NCI-H1436 treated with DMSO at 0.1 percent for 48 hours (cell line): ENCODE results near the gene CLIC1.

Source experiments
- DNase-seq: peaks from one replicate; lab custom pipeline; 2025; lab: John Stamatoyannopoulos, UW

CLIC1 gene

DNA sequence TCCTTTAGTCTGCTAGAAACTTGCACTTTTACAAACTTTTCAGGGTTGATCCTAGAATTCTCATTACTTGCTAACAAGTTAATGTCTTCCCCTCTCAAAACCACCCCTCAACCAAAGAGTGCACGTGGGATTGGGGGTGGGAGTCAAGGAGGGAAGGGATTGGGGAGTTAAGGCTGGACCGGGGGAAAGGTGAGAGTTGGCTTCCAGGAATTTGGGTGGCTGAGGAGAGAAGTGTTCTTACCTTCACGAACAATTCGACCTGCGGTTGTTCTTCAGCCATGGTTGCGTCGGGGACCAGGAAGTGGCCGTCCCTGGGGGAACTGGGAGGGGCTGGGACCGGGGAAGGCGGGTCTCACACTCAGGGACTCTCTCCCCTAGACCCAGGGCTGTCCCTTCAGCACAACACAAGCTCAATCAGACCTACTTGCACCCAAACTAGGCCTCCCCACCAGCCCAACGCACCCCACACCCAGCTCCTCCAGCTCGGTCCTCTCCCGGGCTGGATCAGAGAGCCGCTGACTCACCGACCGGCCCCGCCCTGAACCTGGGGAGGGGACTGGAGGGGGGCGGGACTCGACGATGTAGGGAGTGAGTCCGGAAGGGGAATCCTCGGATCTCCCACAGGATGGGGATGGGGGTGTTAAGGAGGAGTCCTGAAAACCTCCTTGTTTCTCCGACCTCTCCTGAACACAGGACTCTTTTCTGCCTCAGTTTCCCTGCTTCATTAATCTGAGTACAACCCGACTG, at the start of gene CLIC1:
Gene CLIC1 (minus strand): TSS at position 510 of the 747 bp plus-strand sequence. CDS start 230 bp downstream, at position 280.
- DNase-seq, result peak; percentile 63

DNA sequence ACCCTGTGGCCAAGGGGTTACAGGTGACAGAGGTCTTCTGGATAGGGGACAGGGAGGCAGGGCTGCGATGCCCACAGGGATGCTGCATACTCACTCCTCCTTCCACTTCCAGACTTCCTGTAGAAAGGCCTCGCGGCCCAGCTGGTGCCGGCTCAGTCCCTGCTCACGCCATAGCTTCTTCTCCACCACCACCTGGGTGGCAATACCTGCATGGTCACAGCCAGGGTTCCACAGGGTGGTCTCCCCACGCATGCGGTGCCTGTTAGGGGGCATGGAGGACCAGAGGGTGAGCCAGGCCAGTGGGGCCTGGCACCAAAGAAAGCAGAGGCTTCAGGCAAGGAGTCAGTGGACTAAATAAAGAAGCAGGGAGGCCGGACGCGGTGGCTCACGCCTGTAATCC, 49.1 kb upstream of the CLIC1 start:
- no peak for DNase-seq

DNA sequence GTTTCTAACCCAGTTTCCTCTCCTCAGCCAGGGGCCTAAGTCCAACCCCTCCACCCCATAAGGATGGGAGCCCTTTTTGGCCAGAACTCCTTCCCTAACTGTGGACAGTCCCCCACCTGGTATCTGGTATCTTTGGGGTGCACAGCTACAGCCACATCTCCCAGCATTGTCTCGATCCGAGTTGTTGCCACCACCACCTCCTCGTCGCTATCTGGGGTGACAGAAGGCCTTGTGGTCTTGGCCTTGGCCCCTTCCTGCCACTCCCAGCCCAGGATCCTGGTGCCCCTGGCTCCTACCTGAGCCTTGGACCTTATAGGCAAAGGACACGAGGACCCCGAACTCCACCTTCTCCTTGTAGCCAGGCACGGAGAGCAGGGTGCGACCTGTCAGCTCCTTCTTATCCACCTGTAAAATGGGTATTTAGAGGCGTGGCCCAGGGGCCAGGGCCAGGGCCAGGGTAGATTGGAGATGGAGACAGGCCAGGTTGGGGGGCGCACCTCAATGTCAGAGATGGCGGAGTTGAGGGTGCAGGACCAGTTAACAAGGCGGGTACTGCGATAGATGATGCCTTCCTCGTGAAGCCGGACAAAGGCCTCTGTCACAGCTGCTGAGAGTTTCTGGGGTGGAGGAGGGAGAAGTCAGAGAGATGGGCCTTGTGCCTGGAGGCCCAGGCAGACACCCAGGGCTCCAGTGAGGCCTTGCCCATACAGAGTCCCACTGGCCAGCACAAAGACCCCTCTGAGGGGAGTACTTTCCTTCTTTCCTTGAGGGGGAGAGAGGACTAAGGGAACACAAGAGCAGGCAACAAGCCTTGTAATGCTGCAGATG, 48.0 kb upstream of the CLIC1 start:
- DNase-seq, result no peak

DNA sequence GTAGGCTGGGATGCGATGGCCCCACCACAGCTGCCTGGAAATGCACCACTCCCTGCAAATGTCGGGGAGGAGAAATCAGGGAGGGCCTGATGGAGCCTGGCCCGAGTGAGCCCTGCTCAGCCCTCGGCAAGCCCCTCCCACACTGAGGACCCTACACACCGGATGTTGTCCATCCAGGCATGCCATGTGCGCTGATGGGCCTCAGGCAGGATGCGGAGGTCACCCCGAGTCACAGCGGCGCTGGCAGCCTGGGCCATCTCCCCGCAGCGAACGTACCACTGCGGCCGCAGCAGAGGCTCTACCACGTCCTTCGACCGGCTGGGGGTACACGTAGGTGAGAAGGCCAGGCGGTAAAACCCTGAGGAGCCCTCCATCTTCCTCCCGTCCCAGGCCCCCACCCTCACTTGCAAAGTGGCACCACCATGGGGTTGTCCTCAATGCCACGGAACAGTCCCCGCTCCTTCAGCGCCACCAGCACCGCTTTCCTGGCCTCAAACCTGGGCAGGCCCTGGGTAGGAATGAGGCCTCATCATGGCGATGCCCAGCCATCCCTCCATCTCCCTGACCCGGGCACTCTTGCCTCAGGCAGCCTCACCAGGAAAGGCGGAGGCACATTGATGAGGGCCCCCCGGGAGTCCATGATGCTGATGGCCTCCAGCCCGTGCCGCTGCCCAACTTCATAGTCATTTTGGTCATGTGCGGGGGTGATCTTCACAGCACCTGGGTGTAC, 46.0 kb upstream of the CLIC1 start:
- DNase-seq, result no peak

DNA sequence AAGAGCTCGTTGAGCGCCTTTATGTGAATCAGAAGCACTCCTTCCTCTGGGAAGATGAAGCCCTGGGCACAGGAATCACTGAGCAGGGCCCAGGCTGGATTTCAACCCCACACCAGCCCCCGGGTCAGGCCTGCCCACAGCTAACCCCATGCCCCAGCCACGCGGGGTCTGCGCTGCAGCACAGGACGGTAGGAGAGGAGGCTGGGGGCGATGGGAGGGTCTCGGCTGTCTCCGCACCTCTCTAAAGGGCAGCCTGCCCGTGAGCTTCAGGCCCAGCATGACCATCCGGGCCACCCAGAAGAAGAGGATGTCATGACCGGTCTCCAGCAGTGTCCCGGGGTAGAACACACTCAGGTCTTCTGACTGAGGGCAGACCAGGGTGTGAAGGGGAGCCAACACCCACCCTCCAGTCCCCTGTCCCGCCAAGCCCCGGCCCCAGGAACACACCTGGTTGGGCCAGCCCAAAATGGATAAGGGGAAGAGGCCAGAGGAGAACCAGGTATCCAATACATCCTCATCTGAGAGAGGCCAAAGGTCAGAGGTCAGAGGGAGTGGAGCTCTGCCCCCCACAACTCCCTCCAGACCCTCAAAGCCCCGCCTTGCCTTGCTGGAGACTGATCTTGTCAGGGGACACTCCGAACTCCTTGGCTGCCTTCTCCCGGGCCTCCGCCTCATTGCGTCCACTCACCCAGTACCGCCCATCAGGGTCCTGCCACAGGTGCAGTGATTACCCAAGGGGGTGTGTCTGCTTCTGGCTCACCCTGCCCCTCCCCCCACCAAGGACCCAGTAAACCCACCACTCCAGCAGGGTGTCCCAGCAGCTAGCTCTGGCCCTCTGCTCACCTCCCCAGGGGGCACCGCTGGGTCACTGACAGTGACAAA, 45.2 kb upstream of the CLIC1 start:
- DNase-seq, result no peak

DNA sequence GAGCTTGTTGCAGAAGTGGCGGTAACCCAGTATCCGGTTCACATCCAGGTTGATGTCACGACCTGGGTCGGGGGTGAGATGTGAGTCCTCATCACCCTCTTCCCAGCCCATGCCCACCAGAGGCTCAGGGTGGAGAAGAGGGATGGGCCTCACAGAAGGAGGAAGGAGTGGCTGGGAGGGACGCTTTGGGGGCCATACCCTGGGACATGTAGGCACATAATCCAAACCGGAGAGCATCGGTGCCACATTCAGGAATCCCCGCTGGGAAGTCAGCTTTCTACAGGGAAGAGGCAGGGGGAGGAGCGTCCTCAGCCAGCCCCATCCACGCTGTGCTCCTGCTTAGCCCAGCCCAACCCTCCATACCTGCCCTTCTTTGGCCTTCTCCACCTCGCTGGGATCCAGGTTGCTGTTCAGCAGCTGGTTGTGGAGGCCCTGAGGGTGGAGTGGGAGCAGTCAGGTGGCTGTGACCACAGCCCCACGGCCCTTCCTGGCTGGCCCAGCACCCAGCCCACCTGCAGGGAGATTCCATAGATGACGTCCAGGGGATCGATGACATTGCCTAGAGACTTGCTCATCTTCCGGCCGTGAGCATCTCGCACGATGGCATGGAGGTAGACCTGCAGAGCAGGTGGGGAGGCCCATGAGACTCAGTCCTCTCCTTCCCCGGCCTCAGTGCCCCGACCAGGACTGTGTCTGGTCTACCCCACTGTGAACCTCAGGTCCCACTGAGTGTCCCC, 44.3 kb upstream of the CLIC1 start:
- DNase-seq, result no peak

DNA sequence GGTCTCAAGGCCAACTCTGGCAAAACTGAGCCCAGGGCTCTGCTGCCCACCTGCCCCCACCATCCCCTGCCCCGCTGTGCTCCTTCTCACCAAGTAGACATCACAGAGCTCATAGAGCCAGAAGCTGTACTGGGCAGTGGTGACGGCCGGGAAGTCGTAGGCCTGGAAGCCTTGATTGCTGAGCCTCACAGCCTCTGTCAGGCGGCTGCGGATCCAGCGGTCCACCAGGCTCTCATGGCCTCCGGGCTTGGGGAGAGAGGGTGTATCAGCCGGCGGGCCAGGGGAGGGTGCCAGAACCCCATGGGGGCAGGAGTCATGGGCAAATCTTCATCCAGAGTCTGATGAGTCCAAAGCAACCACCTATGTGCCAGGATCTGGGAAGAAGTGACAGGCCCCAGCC, 43.6 kb upstream of the CLIC1 start:
- no peak for DNase-seq

DNA sequence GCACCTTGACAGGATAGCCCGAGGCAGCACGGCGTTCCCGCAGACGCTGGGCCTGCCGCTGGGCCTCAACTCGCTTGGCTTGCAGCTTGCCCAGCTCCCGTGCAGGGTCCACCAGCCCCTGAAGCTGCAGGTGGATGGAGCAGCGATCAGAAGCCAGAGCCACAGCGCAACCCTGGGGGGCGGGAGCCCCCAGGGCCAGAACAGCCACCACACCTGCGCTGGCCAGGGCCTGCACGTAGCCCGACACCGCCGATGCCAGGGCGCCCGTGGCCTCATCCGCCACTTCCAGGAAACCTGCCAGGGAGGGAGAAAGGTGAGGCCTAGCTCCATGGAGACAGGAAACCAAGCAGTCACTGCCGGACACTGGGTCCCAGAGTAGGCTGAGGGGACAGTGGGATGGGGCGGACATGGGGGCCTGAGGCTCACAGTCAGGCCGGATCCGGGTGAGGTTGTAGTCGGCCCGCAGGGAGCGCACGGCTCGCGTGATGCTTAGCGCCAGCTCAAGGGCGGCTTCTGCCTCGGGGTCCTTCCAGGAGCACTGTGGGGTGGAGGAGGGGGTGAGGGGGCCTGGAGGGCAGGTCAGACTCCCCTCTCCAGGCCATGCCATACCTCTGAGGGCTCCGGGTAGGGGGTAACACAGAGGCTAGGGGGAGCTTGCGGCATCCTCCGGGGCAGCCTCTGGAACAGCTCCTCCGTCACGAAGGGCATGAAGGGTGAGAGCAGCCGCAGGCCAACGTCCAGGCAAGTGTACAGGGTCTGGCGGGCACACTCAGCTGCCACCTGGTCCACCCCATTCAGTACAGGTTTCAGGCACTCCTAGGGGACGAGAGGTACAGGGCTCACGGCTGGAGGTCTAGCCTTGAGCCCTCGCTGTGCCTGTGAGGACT, 42.9 kb upstream of the CLIC1 start:
- no peak for DNase-seq

DNA sequence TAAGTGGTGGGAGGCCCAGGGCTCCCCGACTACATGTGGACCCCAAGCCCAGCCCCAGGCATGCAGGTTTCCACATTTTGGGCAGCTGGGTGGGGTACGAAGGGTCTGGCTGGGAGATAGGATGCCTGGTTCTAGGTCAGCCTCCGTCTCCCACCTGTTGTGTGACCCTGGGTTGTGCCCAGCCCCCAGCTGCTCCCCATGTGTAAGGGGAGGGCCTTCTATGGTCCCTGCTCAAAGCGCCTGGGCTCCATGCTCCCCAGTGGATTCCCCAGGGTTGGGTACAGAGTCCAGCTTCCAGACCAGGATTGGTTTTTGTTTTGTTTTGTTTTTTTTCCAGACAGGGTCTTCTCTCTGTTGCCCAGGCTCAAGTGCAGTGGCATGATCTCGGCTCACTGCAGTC, 41.9 kb upstream of the CLIC1 start:
- DNase-seq, result no peak

DNA sequence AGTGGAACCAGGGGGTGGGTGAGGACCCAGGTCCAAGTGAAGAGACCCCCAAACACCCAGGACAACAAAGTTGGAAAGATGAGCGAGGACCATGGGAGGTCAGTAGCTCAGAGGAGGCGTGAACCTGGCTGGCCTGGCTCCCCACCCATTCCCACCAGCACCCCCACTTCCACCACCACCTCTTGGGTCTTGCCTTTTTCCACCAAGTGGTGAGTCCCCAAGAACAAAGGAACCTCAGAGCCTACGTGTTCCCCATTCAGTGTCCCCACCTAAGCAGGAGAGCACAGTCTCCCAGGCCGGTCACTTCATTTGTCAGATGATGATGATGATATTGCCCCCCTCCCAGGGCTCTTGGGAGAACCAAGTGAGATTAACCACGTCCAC, 41.3 kb upstream of the CLIC1 start:
- DNase-seq, result no peak

DNA sequence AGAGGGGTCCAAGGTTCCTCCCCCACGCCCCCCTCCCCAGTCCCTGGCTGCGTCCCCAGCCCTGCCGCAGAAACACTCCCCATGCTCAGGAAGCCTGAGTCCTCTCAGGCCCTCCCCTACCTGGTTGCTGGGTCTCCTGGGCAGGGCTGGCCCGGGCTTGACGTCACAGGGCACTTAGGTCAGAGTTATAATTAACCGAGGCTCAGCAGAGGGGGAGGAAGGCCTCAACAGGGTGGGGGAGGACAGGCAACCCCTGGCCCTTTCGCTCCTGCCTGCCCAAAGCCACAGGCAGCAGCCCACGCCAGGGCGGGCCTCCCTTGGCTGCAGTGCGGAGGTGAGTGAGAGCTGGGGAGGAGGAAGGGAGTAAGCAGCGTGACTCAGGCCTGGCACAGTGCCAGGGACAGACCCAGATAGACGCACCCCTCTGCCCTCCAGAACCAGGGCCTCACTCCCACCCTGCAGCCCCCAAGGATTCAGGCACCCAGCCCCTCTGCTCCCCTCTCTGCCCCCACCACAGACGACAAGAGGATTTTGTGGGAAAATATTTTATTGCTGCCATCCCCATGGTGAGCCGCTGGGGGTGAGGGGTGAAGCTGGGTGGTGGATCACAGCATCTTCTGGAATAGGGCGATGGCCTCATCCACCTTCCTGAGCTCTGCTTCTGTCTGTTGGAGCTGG, 40.8 kb upstream of the CLIC1 start, which contains the start of gene VWA7:
Gene VWA7 (minus strand): TSS at position 340 of the 678 bp plus-strand sequence. CDS start 549 bp downstream, outside the sequence.
- DNase-seq, result peak; percentile 19

DNA sequence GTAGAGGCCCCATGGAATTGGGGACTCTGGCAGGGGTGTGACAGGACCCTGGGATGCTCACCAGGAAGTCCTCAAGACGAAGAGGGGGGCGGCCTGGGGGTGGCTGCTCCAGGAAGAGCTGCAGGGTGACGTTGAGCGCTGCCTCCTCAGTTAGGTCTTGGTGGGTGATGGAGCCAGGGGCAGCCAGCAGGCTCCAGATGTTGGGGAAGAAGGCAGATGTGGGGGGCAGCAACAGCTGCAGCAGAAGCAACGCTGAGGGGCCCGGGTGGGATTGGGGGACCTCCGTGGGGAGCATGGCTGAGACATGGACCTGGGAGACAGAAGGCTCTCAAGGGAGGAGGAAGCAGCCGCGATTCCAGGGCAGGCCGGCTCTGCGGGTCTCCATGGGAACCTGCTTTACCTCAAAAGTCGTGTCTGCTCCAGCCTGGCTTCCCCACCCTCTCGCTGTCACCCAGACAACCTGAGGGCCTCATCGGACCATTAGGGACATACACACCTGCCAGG, 40.2 kb upstream of the CLIC1 start:
- no peak for DNase-seq

DNA sequence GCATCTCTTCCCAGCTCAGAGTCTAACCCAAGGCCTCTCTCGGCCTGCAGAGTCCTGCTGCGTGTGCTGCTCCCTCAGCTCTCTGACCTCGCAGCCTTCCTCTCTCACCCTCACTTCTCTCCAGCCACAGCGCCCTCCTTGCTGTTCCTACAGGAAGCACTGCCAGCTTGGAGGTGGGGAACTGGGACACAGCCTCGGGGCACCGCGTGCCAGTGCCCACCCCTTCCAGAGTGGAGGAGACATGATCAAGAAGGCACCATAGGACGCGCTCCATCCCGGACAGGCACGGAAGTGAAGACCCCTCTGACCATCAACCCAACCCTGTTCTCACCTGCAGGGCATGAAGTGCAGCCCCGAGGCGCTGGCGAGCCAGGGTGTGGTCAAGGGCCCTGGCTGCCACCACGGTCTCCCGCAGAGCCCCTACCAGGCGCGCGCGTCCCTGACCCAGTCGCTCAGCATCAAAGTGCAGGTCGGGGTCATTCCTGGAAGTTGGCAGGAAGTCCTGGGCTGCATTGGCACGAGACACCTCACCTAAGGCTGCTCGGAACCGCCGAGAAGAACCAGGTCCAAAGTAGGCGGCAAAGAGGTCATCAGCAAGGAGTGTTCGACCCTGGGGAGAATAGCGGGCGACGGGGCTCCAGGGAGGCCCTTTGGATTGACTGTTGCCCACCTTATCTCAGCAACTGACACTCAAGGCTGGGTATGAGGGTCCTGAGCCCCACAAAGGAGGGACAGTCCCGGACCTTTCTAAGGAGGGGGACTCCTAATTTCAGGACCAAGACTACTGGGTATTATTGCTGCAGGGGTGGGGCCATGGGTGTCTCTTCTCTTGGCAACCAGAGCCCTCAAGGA, 39.5 kb upstream of the CLIC1 start:
- no peak for DNase-seq

DNA sequence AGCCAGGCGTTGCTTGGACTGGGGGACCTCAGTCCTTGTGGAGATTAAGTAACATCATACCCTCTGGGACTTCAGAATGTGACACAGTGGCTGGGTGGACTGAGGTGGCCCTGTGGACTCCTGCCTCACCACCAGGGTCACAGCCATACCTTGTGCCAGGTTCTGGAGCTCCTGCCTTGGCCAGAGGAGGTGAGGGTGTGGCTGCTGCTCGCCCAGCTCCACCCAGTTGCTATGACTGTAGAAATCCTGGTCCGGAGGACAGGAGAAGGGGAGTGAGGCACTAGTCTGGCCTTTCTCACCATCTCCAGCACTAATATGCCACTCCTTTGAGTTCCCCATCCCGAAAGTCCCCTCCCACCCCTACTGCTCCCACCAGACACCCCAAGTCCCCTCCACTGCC, 38.9 kb upstream of the CLIC1 start:
- DNase-seq, result no peak

DNA sequence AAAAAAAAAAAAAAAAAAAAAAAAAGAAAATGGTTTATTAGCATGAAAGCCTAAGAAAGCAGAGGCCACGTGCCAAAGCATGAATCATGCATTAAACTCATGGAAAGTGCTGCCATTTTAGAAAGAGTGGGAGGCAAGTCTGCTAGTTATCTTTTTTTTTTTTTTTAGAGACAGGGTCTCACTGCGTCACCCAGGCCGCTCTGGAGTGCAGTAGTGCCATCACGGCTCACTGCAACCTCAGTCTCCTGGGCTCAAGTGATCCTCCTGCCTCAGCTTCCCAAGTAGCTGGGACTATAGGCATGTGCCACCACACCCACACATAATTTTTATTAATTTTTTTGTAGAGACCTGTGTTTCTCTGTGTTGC, 35.6 kb upstream of the CLIC1 start:
- no peak for DNase-seq

DNA sequence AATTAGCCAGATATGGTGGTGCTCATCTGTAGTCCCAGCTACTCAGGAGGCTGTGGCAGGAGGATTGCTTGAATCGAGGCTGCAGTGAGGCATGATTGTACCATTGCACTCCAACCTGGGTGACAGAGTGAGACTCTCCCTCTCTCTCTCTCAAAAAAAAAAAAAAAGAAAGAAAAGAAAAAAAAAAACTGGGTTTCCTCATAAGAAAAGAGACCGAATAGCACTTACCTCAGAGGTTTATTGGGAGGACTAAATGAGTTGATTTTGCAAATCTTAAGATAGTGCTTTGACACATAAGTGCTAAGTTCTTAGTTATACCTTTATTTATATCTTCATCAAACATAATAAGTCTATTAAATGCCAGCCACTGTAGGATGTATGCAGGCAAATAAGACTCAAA, 34.5 kb upstream of the CLIC1 start:
- no peak for DNase-seq

DNA sequence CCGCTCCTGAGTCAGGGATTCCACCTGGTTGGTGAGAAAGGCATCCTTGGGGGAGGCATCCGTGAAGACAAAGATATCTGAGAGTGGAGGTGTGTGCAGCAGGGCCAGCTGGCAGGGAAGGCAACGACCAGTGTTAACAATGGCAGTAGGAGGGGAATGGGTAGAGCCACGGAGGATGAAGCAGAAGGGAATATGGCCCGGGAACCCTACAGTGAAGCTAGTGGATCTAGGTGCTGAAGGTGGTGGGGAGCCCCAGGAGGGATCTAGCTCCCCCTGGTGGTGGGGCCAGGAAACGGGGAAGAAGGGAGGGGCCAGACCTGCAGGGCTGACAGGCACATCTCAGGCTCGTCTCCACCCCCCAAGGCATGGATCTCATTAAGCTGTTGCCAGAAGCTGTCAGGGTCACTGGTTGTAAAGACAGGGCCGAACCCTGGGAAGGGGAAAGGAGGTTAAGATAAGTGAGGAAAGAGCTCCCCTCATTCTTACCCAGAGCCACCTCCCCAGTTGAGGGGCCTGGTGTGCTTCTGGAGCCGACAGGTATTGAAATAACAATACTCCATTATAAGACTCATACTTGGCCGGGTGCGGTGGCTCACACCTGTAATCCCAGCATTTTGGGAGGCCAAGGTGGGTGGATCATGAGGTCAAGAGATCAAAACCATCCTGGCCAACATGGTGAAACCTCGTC, 33.5 kb upstream of the CLIC1 start:
- DNase-seq, result no peak
